ENCODE data around the gene RPRM. TPM values are rescaled to one million over a fixed set of nuclear protein-coding genes. Genes with fewer than 3 reads are reported as not detected.

The RPRM gene
- total and polyA plus RNA-seq, 12 donors = 0.03 to 0.16 TPM; not detected in 10

- WGBS, 2 donors = 77 to 83% methylated on average over 4 of the region's 4 CpGs
- DNase-seq = no peak
- no peak overlapping the region for H3K27ac ChIP-seq
- H3K36me3 ChIP-seq = no peaks in the 10 kb centered on the region
- H3K4me3 ChIP-seq = no peak overlapping the region
- peaks cover 0 to 47% (median 24%) of the 10 kb centered on the region in 7 donors for H3K27me3 ChIP-seq
- ATAC-seq = no peak
- no peaks in the 10 kb centered on the region for H3K9me3 ChIP-seq
- TF ChIP-seq CTCF (IDR thresholded peaks at IDR 0.05) = no peak
- no peaks in the 10 kb centered on the region for H3K4me1 ChIP-seq
- intact Hi-C loops (cut with DNase I) = loop anchor here in 4 of 10 donors (10.0 kb wide), 2 partner anchors 606 to 726 kb away; no protein-coding TSS in a partner anchor
Observed at GRCh38 chr2:153470867-153471266, 7.7 kb downstream of the RPRM start.

GRCh38 chr2:153464395-153464794 lies 14.2 kb downstream of the RPRM start:
- no peak for TF ChIP-seq CTCF (IDR thresholded peaks at IDR 0.05)
- no peaks in the 10 kb centered on the region for H3K36me3 ChIP-seq
- no peak overlapping the region for H3K27ac ChIP-seq
- DNase-seq (no peak), ATAC-seq (no peak)
- peaks cover 0 to 44% (median 9%) of the 10 kb centered on the region in 7 donors for H3K27me3 ChIP-seq
- intact Hi-C loops (cut with DNase I) = no loop called here
- no peaks in the 10 kb centered on the region for H3K4me1 ChIP-seq
- no peaks in the 10 kb centered on the region for H3K9me3 ChIP-seq
- no peak overlapping the region for H3K4me3 ChIP-seq
- WGBS, 2 donors = 43 to 56% methylated on average over 3 of the region's 3 CpGs

GRCh38 chr2:153462338-153462859 lies 16.2 kb downstream of the RPRM start:
- ATAC-seq (no peak), DNase-seq (no peak)
- WGBS, 2 donors = 66 to 80% methylated on average over 2 of the region's 2 CpGs
- H3K4me3 ChIP-seq = no peak overlapping the region
- H3K9me3 ChIP-seq = no peaks in the 10 kb centered on the region
- no peak overlapping the region for H3K27ac ChIP-seq
- no peak for TF ChIP-seq CTCF (IDR thresholded peaks at IDR 0.05)
- no peaks in the 10 kb centered on the region for H3K4me1 ChIP-seq
- H3K36me3 ChIP-seq = no peaks in the 10 kb centered on the region
- intact Hi-C loops (cut with DNase I) = no loop called here
- H3K27me3 ChIP-seq = peaks cover 0 to 48% (median 9%) of the 10 kb centered on the region in 7 donors

GRCh38 chr2:153461453-153461852 lies 17.1 kb downstream of the RPRM start:
- no peak for TF ChIP-seq CTCF (IDR thresholded peaks at IDR 0.05)
- intact Hi-C loops (cut with DNase I) = no loop called here
- H3K27me3 ChIP-seq = peaks cover 0 to 40% (median 9%) of the 10 kb centered on the region in 7 donors
- WGBS, 2 donors = 61 to 68% methylated on average over 5 of the region's 5 CpGs
- H3K9me3 ChIP-seq = no peaks in the 10 kb centered on the region
- no peak overlapping the region for H3K27ac ChIP-seq
- no peak overlapping the region for H3K4me3 ChIP-seq
- DNase-seq = no peak
- no peak for ATAC-seq
- H3K4me1 ChIP-seq = no peaks in the 10 kb centered on the region
- no peaks in the 10 kb centered on the region for H3K36me3 ChIP-seq

Measured in heart right ventricle (tissue), 16 donors.